MCF 10A (cell line): ENCODE data around the gene RASSF5. TPM values are rescaled to one million over a fixed set of nuclear protein-coding genes. Genes with fewer than 3 reads are reported as not detected.

ENCODE experiments used
- BruUV-seq: library from RNA; stranded (reverse); fragments of 400-500 nt; replicated peaks from 2 replicates; lab custom pipeline; 2021; lab: Mats Ljungman, UMichigan
- CTCF ChIA-PET: fragments of 300-600 bp; sonication (Branson Sonifier 250); formaldehyde crosslinking; extraction: SDS; loops from one replicate; lab custom pipeline; 2021; ENCODE audit warnings: antibody characterized with exemption, inconsistent platforms; lab: Yijun Ruan, JAX
- POLR2A ChIA-PET: fragments of 300-600, 350-650 bp; sonication (Branson Sonifier 250); formaldehyde crosslinking; extraction: SDS; loops from one replicate; lab custom pipeline; 2020; ENCODE audit warnings: antibody characterized with exemption, inconsistent platforms; lab: Yijun Ruan, JAX
- DNase-seq: peaks from one replicate; pipeline ENCODE4 v3.0.0-alpha.2; 2018; ENCODE audit not compliant: unreplicated experiment
- H3K27ac Mint-ChIP-seq: one replicate; pipeline ENCODE4 v1.8.0; 2022; ENCODE audit warnings: mild to moderate bottlenecking, low read depth, mixed read lengths; ENCODE audit not compliant: unreplicated experiment
- H3K27me3 Mint-ChIP-seq: one replicate; pipeline ENCODE4 v1.8.0; 2022; ENCODE audit warnings: mixed read lengths; ENCODE audit not compliant: insufficient read depth, unreplicated experiment
- H3K36me3 Mint-ChIP-seq: one replicate; pipeline ENCODE4 v1.8.0; 2022; ENCODE audit warnings: mild to moderate bottlenecking, moderate library complexity, mixed read lengths; ENCODE audit not compliant: insufficient read depth, unreplicated experiment
- H3K4me1 Mint-ChIP-seq: one replicate; pipeline ENCODE4 v1.8.0; 2022; ENCODE audit warnings: mixed read lengths; ENCODE audit not compliant: insufficient read depth, unreplicated experiment
- H3K4me3 Mint-ChIP-seq: one replicate; pipeline ENCODE4 v1.8.0; 2022; ENCODE audit warnings: mild to moderate bottlenecking, moderate library complexity, mixed read lengths; ENCODE audit not compliant: unreplicated experiment
- H3K9me3 Mint-ChIP-seq: one replicate; pipeline ENCODE4 v1.8.0; 2022; ENCODE audit warnings: mixed read lengths; ENCODE audit not compliant: unreplicated experiment
- intact Hi-C: fragments of 100-400 bp; cut with micrococcal nuclease; formaldehyde crosslinking; loops from 2 replicates; pipeline ENCODE4 v1.14.1; 2022
- total RNA-seq: library from RNA; stranded (reverse); gene quantifications from 2 replicates; pipeline ENCODE4 v1.2.3, GENCODE V29; 2022
- TF ChIP-seq, protein P1 (sequence below): fragments of 200-600 bp; IDR thresholded peaks from one replicate; pipeline ENCODE4 v1.8.0; 2022; ENCODE audit warnings: antibody characterized with exemption, mild to moderate bottlenecking; ENCODE audit not compliant: unreplicated experiment

Gene RASSF5
- total RNA-seq, 1 experiment from 2014 or later, result 8.3 TPM

GRCh38 chr1:206484901-206485300 lies 22.4 kb upstream of the RASSF5 start:
- ChIA-PET POLR2A (interaction anchor here (0.6 to 1.5 kb wide), 4 partner anchors 9 to 499 kb away, joined by 3 to 5 read pairs (median 4); no protein-coding TSS in a partner anchor), CTCF (interaction anchor here (0.8 to 2.6 kb wide), 6 partner anchors 16 to 179 kb away, joined by 3 to 24 read pairs (median 5); no protein-coding TSS in a partner anchor)
- intact Hi-C loops, result no loop called here
- DNase-seq, result no peak
- Mint-ChIP-seq H3K9me3 (no peaks in the 10 kb centered on the region), H3K27ac (no peak overlapping the region), H3K4me1 (peaks cover 23% of the 10 kb centered on the region), H3K36me3 (peaks cover 13% of the 10 kb centered on the region), H3K27me3 (no peaks in the 10 kb centered on the region), H3K4me3 (no peak overlapping the region)
- no TSS peak for BruUV-seq
- TF ChIP-seq, protein P1, sequence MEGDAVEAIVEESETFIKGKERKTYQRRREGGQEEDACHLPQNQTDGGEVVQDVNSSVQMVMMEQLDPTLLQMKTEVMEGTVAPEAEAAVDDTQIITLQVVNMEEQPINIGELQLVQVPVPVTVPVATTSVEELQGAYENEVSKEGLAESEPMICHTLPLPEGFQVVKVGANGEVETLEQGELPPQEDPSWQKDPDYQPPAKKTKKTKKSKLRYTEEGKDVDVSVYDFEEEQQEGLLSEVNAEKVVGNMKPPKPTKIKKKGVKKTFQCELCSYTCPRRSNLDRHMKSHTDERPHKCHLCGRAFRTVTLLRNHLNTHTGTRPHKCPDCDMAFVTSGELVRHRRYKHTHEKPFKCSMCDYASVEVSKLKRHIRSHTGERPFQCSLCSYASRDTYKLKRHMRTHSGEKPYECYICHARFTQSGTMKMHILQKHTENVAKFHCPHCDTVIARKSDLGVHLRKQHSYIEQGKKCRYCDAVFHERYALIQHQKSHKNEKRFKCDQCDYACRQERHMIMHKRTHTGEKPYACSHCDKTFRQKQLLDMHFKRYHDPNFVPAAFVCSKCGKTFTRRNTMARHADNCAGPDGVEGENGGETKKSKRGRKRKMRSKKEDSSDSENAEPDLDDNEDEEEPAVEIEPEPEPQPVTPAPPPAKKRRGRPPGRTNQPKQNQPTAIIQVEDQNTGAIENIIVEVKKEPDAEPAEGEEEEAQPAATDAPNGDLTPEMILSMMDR, result no peak

- intact Hi-C loops, result no loop called here
- DNase-seq, result no peak
- H3K27ac Mint-ChIP-seq, result no peak overlapping the region
- H3K36me3 Mint-ChIP-seq, result peaks cover 13% of the 10 kb centered on the region
- TF ChIP-seq, protein P1, result no peak
- H3K27me3 Mint-ChIP-seq, result no peaks in the 10 kb centered on the region
- ChIA-PET CTCF (interaction anchor here (0.6 to 21.4 kb wide), 9 partner anchors 8 to 456 kb away, joined by 3 to 851 read pairs (median 4); no protein-coding TSS in a partner anchor), POLR2A (interaction anchor here (0.5 kb wide), 1 partner anchor 70 kb away, joined by 3 read pairs; no protein-coding TSS in a partner anchor)
- peaks cover 7% of the 10 kb centered on the region for H3K4me1 Mint-ChIP-seq
- H3K4me3 Mint-ChIP-seq, result no peak overlapping the region
- no peaks in the 10 kb centered on the region for H3K9me3 Mint-ChIP-seq
- no TSS peak for BruUV-seq
Observed at GRCh38 chr1:206486995-206487788, 20.1 kb upstream of the RASSF5 start.

DNA sequence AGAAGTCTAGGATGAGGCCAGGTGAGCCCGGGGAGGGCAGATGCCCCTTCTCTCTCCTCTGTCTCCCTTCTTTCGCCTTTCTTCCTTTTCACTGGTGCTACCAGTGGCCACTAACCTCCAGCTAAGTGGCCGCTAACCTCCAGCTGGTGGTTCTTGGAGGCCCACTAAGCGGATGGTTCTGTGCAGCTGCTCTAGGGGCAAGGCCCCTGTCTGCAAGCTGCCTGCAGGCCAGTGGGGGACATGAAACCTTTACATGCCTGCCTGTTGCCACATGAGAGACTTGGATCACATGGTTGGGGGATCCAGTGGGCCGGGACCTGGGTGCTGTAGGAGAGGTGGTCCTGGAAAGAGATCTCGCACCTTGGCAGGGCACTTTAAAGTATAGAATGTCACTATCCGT lies 19.4 kb upstream of the RASSF5 start:
- intact Hi-C loops, result no loop called here
- ChIA-PET POLR2A (no interaction called here), CTCF (interaction anchor here (0.8 to 21.4 kb wide), 7 partner anchors 8 to 176 kb away, joined by 3 to 851 read pairs (median 4); no protein-coding TSS in a partner anchor)
- no peaks in the 10 kb centered on the region for H3K9me3 Mint-ChIP-seq
- no peaks in the 10 kb centered on the region for H3K27me3 Mint-ChIP-seq
- no peaks in the 10 kb centered on the region for H3K4me1 Mint-ChIP-seq
- H3K27ac Mint-ChIP-seq, result no peak overlapping the region
- no peak overlapping the region for H3K4me3 Mint-ChIP-seq
- TF ChIP-seq, protein P1, result no peak
- no peak for DNase-seq
- no TSS peak for BruUV-seq
- H3K36me3 Mint-ChIP-seq, result peaks cover 13% of the 10 kb centered on the region

DNA sequence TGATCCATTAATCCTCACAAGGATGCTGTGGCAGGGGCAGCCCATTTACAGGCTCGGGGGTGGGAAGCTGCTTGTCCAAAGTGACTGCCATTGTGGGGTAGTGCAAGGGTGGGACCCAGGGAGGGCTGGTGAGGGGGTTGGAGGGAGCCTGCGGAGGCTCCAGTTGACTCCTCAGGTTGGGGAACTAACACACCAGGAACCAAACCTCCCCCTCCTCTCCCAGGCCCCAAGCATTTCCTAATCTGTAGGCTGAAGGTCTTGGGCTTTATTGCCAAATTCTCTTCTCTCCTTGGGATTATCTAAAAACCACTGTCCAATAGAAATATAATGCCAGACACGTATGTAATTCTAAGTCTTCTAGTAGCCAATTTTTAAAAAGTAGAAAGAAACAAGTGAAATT lies 18.9 kb upstream of the RASSF5 start:
- no TSS peak for BruUV-seq
- Mint-ChIP-seq H3K4me1 (no peaks in the 10 kb centered on the region), H3K27me3 (no peaks in the 10 kb centered on the region), H3K27ac (no peak overlapping the region), H3K36me3 (peaks cover 13% of the 10 kb centered on the region), H3K4me3 (no peak overlapping the region), H3K9me3 (no peaks in the 10 kb centered on the region)
- TF ChIP-seq, protein P1, result no peak
- no peak for DNase-seq
- ChIA-PET POLR2A (interaction anchor here (1.8 kb wide), 1 partner anchor 10 kb away, joined by 9 read pairs; no protein-coding TSS in a partner anchor), CTCF (interaction anchor here (1.0 to 21.4 kb wide), 10 partner anchors 9 to 494 kb away, joined by 4 to 851 read pairs (median 31); partner anchors contain the start of gene RASSF5)
- intact Hi-C loops, result no loop called here
